ENCODE results near the gene TNFSF12.

Gene TNFSF12

DNA sequence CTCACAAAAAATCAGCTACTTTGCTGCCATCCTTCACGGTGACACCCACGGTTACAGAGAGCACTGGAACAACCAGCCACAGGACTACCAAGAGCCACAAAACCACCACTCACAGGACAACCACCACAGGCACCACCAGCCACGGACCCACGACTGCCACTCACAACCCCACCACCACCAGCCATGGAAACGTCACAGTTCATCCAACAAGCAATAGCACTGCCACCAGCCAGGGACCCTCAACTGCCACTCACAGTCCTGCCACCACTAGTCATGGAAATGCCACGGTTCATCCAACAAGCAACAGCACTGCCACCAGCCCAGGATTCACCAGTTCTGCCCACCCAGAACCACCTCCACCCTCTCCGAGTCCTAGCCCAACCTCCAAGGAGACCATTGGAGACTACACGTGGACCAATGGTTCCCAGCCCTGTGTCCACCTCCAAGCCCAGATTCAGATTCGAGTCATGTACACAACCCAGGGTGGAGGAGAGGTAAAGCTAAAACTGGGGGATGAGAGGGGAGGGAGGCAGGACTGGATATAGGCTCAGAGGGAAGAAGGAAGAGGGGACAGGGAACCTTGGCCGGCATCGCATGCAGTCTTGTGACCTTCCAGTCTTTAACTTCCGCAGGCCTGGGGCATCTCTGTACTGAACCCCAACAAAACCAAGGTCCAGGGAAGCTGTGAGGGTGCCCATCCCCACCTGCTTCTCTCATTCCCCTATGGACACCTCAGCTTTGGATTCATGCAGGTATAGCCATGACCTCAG is 31.2 kb downstream of the TNFSF12 start:
- Histone ChIP-seq H3K27ac (ENCODE audit: low read depth, low read length, poor library complexity, severe bottlenecking) (peak overlapping the region; percentile 88), H3K4me1 (ENCODE audit: insufficient read depth, low read length, severe bottlenecking) (peaks cover 55% of the 10 kb centered on the region), H3K9ac (ENCODE audit: low read length) (no peak overlapping the region), H3K4me2 (ENCODE audit: low read length) (no peak overlapping the region), H4K20me1 (ENCODE audit: insufficient read depth, low read length) (0 out of 2 replicates have a peak, but pooled peaks cover 3% of the 10 kb centered on the region), H3K9me3 (ENCODE audit: low read length) (no peaks in the 10 kb centered on the region), H2AFZ (ENCODE audit: low read length) (no peak overlapping the region), H3K36me3 (ENCODE audit: insufficient read depth, low read length) (peaks cover 52% of the 10 kb centered on the region), H3K27me3 (ENCODE audit: insufficient read depth, low read length) (no peaks in the 10 kb centered on the region), H3K4me3 (ENCODE audit: low read depth, low read length, poor library complexity, severe bottlenecking) (no peak overlapping the region), H3K9me2 (ENCODE audit: low read depth, low read length) (no peaks in the 10 kb centered on the region), H3F3A (ENCODE audit: insufficient read depth, low read length) (peaks cover 42% of the 10 kb centered on the region), H3K79me2 (ENCODE audit: insufficient read depth, low read length) (peaks cover 5% of the 10 kb centered on the region; the same call in 1 of the 2 replicates)
- TF ChIP-seq EZH2 (IDR thresholded peaks at IDR 0.05; ENCODE audit: borderline replicate concordance, low read length) = no peak
- TF ChIP-seq, protein P1, sequence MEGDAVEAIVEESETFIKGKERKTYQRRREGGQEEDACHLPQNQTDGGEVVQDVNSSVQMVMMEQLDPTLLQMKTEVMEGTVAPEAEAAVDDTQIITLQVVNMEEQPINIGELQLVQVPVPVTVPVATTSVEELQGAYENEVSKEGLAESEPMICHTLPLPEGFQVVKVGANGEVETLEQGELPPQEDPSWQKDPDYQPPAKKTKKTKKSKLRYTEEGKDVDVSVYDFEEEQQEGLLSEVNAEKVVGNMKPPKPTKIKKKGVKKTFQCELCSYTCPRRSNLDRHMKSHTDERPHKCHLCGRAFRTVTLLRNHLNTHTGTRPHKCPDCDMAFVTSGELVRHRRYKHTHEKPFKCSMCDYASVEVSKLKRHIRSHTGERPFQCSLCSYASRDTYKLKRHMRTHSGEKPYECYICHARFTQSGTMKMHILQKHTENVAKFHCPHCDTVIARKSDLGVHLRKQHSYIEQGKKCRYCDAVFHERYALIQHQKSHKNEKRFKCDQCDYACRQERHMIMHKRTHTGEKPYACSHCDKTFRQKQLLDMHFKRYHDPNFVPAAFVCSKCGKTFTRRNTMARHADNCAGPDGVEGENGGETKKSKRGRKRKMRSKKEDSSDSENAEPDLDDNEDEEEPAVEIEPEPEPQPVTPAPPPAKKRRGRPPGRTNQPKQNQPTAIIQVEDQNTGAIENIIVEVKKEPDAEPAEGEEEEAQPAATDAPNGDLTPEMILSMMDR (IDR thresholded peaks at IDR 0.05; ENCODE audit: low read length) = no peak

DNA sequence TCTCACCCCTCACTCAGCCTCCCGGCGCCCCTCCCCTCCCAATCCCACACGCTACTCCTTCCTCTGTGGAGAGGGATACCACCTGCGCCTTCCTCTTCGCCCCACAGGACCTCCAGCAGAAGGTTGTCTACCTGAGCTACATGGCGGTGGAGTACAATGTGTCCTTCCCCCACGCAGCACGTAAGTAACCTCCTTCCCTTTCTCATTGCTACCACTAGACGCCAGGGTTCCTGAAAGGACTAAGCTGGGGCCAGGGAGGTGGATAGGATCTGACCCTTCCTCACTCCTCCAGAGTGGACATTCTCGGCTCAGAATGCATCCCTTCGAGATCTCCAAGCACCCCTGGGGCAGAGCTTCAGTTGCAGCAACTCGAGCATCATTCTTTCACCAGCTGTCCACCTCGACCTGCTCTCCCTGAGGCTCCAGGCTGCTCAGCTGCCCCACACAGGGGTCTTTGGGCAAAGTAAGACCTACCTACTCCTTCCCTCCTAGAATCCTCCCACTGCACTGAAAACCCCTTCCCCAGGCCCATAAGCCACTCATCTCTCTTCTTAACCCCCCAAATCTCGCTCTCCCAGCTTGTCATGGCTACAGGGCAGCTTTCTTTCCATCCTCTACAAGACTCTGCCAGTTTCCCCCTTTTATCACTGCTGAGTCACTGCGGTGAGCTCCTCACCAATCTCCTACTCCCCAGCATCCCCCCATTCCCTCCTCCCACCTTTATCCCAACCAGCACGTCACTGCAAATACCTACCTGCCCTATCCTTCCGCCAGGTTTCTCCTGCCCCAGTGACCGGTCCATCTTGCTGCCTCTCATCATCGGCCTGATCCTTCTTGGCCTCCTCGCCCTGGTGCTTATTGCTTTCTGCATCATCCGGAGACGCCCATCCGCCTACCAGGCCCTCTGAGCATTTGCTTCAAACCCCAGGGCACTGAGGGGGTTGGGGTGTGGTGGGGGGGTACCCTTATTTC is 32.0 kb downstream of the TNFSF12 start:
- peak overlapping the region; percentile 88 for H3K27ac ChIP-seq (ENCODE audit: low read depth, low read length, poor library complexity, severe bottlenecking)
- H3K9me3 ChIP-seq (ENCODE audit: low read length) = no peaks in the 10 kb centered on the region
- no peaks in the 10 kb centered on the region for H3K9me2 ChIP-seq (ENCODE audit: low read depth, low read length)
- no peak overlapping the region for H3K4me2 ChIP-seq (ENCODE audit: low read length)
- no peak overlapping the region for H3K9ac ChIP-seq (ENCODE audit: low read length)
- no peaks in the 10 kb centered on the region for H3K27me3 ChIP-seq (ENCODE audit: insufficient read depth, low read length)
- TF ChIP-seq, protein P1 (IDR thresholded peaks at IDR 0.05; ENCODE audit: low read length) = no peak
- TF ChIP-seq EZH2 (IDR thresholded peaks at IDR 0.05; ENCODE audit: borderline replicate concordance, low read length) = no peak
- H3K4me3 ChIP-seq (ENCODE audit: low read depth, low read length, poor library complexity, severe bottlenecking) = no peak overlapping the region
- peaks cover 54% of the 10 kb centered on the region for H3K4me1 ChIP-seq (ENCODE audit: insufficient read depth, low read length, severe bottlenecking)
- H4K20me1 ChIP-seq (ENCODE audit: insufficient read depth, low read length) = no peaks in the 10 kb centered on the region
- H3K36me3 ChIP-seq (ENCODE audit: insufficient read depth, low read length) = peaks cover 44% of the 10 kb centered on the region
- H3F3A ChIP-seq (ENCODE audit: insufficient read depth, low read length) = peaks cover 33% of the 10 kb centered on the region; the same call in 1 of the 2 replicates
- H2AFZ ChIP-seq (ENCODE audit: low read length) = no peak overlapping the region
- no peaks in the 10 kb centered on the region for H3K79me2 ChIP-seq (ENCODE audit: insufficient read depth, low read length)

DNA sequence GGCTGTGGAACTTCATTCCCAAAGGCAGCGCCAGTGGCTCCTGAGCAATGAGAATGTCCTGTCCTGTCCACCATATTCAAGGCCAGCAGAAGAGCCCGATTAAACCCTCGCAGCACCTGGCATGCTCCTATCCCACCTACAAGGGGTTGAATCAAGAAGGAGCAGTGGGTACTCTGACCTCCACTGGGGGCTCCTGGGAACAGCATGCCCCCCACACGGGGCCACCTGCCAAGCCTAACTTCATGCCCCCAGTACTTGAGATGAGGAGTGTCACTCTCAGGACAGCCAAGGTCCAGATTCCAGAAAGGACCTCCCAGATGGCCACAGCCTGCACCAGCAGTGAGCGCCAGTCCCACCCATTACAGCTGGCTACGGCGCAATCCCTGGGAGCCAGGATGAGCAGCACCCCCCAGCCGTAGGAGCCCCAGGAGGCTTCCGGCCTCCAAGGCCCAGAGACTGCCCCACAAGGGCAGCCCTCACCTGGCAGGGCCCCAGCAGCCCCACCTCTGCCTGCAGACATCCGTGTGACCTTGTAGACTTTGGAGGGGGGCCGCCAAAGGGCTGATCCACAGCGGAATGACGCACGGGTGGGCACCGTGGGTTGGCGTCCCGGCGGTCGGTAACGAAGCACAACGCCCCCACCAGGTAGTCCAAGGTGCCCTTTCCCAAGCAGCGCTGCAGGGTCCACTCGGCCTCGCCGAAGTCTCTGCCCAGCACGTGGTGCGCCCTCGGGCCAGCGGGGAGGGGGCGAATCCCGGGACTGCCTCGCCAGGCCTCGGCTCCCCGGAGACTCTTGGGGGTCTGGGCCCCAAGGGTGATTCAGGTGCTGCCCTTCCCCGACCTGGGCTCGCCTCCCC is 33.8 kb downstream of the TNFSF12 start:
- H3K4me3 ChIP-seq (ENCODE audit: low read depth, low read length, poor library complexity, severe bottlenecking) = peak overlapping the region; percentile 76
- peak overlapping the region; percentile 73 for H3K4me2 ChIP-seq (ENCODE audit: low read length)
- no peaks in the 10 kb centered on the region for H4K20me1 ChIP-seq (ENCODE audit: insufficient read depth, low read length)
- peaks cover 53% of the 10 kb centered on the region for H3K4me1 ChIP-seq (ENCODE audit: insufficient read depth, low read length, severe bottlenecking)
- H3F3A ChIP-seq (ENCODE audit: insufficient read depth, low read length) = peaks cover 23% of the 10 kb centered on the region; the same call in 1 of the 2 replicates
- H3K27me3 ChIP-seq (ENCODE audit: insufficient read depth, low read length) = no peaks in the 10 kb centered on the region
- TF ChIP-seq EZH2 (IDR thresholded peaks at IDR 0.05; ENCODE audit: borderline replicate concordance, low read length) = no peak
- TF ChIP-seq, protein P1 (IDR thresholded peaks at IDR 0.05; ENCODE audit: low read length) = no peak
- H3K79me2 ChIP-seq (ENCODE audit: insufficient read depth, low read length) = no peaks in the 10 kb centered on the region
- H2AFZ ChIP-seq (ENCODE audit: low read length) = no peak overlapping the region
- peak overlapping the region; percentile 81 for H3K9ac ChIP-seq (ENCODE audit: low read length)
- peak overlapping the region; percentile 88 for H3K27ac ChIP-seq (ENCODE audit: low read depth, low read length, poor library complexity, severe bottlenecking)
- no peaks in the 10 kb centered on the region for H3K9me2 ChIP-seq (ENCODE audit: low read depth, low read length)
- peaks cover 33% of the 10 kb centered on the region for H3K36me3 ChIP-seq (ENCODE audit: insufficient read depth, low read length)
- H3K9me3 ChIP-seq (ENCODE audit: low read length) = no peaks in the 10 kb centered on the region

Data from OCI-LY1 (cell line).